WERI-Rb-1 (cell line): ENCODE measurements around the gene POLR1G.

Experiments used
- DNase-seq: peaks from one replicate; pipeline ENCODE4 v3.0.0-alpha.2; 2020
- H3K27ac ChIP-seq: fragments of 250-450 bp; sonication (Bioruptor Pico); 2 replicates; pipeline ENCODE4 v1.5.1; 2020; ENCODE audit warnings: mild to moderate bottlenecking, moderate library complexity
- H3K27me3 ChIP-seq: fragments of 250-450 bp; sonication (Bioruptor Pico); 2 replicates; pipeline ENCODE4 v1.5.1; 2021; ENCODE audit warnings: mild to moderate bottlenecking, low read depth, moderate library complexity; ENCODE audit not compliant: insufficient read depth, severe bottlenecking
- H3K36me3 ChIP-seq: fragments of 250-450 bp; sonication (Bioruptor Pico); 2 replicates; pipeline ENCODE4 v1.5.1; 2020; ENCODE audit warnings: mild to moderate bottlenecking, moderate library complexity
- H3K4me3 ChIP-seq: 2 replicates; pipeline ENCODE4 v1.5.1; 2011; ENCODE audit warnings: low read depth, mild to moderate bottlenecking, control low read depth, low read length
- H3K9me3 ChIP-seq: fragments of 250-450 bp; sonication (Bioruptor Pico); 2 replicates; pipeline ENCODE4 v1.5.1; 2021; ENCODE audit warnings: mild to moderate bottlenecking, moderate library complexity; ENCODE audit not compliant: severe bottlenecking
- CTCF ChIP-seq: IDR thresholded peaks from 2 replicates; pipeline ENCODE4 v1.5.1; 2011; ENCODE audit warnings: low read depth, mild to moderate bottlenecking, control low read depth, inconsistent platforms, low read length

Gene POLR1G

DNA sequence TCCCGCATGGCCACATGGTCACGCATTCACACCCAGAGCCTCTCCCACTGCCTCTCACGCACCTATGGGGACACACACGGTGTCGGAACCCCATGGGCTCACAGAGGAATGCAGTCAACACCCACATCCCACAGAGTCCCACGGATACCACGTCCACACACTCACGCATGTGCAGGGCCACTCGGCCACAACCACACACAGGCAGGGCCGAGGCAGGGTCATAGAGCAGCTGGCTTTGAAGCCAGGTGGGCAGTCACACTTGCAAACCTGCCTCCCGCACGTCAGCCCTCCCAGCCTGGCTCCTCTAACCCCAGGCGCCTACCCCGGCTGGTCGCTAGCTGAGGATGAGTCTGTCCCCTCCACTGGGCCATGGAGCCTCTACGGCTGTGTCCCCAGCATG is 44.2 kb upstream of the POLR1G start:
- Histone ChIP-seq H3K9me3 (no peaks in the 10 kb centered on the region), H3K36me3 (peaks cover 50% of the 10 kb centered on the region), H3K4me3 (no peak overlapping the region), H3K27ac (no peak overlapping the region), H3K27me3 (no peaks in the 10 kb centered on the region)
- no peak for TF ChIP-seq CTCF
- DNase-seq: no peak

- TF ChIP-seq CTCF: no peak
- Histone ChIP-seq H3K4me3 (no peak overlapping the region), H3K9me3 (no peaks in the 10 kb centered on the region), H3K27me3 (no peaks in the 10 kb centered on the region), H3K27ac (no peak overlapping the region), H3K36me3 (peaks cover 57% of the 10 kb centered on the region)
- DNase-seq: no peak
Observed at GRCh38 chr19:45363861-45364459, 42.5 kb upstream of the POLR1G start.

- no peak for DNase-seq
- Histone ChIP-seq H3K27ac (no peak overlapping the region), H3K4me3 (no peak overlapping the region), H3K9me3 (no peaks in the 10 kb centered on the region), H3K36me3 (peaks cover 54% of the 10 kb centered on the region), H3K27me3 (no peaks in the 10 kb centered on the region)
- TF ChIP-seq CTCF: no peak
Observed at GRCh38 chr19:45364696-45365095, 41.7 kb upstream of the POLR1G start.

- no peaks in the 10 kb centered on the region for H3K27me3 ChIP-seq
- peaks cover 29% of the 10 kb centered on the region for H3K36me3 ChIP-seq
- no peak overlapping the region for H3K27ac ChIP-seq
- no peaks in the 10 kb centered on the region for H3K9me3 ChIP-seq
- DNase-seq: no peak
- H3K4me3 ChIP-seq: no peak overlapping the region
- no peak for TF ChIP-seq CTCF
Observed at GRCh38 chr19:45368127-45368526, 38.3 kb upstream of the POLR1G start.

GRCh38 chr19:45368737-45369340 is 37.6 kb upstream of the POLR1G start:
- no peak for TF ChIP-seq CTCF
- H3K4me3 ChIP-seq: no peak overlapping the region
- DNase-seq: no peak
- H3K9me3 ChIP-seq: no peaks in the 10 kb centered on the region
- H3K27ac ChIP-seq: no peak overlapping the region
- H3K36me3 ChIP-seq: peaks cover 24% of the 10 kb centered on the region
- no peaks in the 10 kb centered on the region for H3K27me3 ChIP-seq
